Measurements from ENCODE around the gene YJU2. TPM values are rescaled to one million over a fixed set of nuclear protein-coding genes. Genes with fewer than 3 reads are reported as not detected.

YJU2 gene
- total and polyA plus RNA-seq, 4 donors, result 6.5 to 12.7 (median 10.3) TPM

DNA sequence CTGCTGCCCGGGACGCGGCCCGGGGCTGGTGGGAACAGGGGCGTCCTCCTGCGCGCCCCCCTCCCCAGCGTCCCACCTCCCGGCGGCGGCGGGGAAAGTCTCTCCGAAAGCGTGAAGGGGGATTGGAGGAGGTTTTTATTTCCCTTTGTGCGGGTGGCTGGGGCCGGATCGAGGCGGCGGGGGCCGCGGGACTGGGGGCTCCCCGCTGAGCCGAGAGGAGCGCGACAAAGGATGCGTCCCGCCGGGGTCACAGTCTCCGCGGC, 32.3 kb downstream of the YJU2 start:
- DNase-seq (ENCODE audit: low spot score), result no peak
- Histone ChIP-seq H3K9me3 (ENCODE audit: control insufficient read depth in 4 of 4, low read length in 3 of 4) (no peaks in the 10 kb centered on the region), H3K4me1 (ENCODE audit: control insufficient read depth in 4 of 4, insufficient read depth in 4 of 4, low read length in 3 of 4) (peaks cover 7 to 14% (median 8%) of the 10 kb centered on the region in 4 donors), H3K27ac (ENCODE audit: low read depth in 1 of 2, low read length in 2 of 2) (no peak overlapping the region), H3K36me3 (ENCODE audit: control insufficient read depth in 4 of 4, insufficient read depth in 3 of 4, low read depth in 1 of 4, low read length in 3 of 4) (no peaks in the 10 kb centered on the region), H3K27me3 (ENCODE audit: control insufficient read depth in 4 of 4, insufficient read depth in 4 of 4, low read length in 3 of 4) (no peaks in the 10 kb centered on the region), H3K9ac (ENCODE audit: low read depth in 1 of 2, low read length in 2 of 2) (no peak overlapping the region), H3K4me3 (ENCODE audit: low read depth in 1 of 3, low read length in 3 of 3) (peak overlapping the region in 2 of 3 donors; percentile 20 to 54)
- TF ChIP-seq ATF3 (IDR thresholded peaks at IDR 0.05), result no peak
- no peak for TF ChIP-seq TAF1 (conservative IDR thresholded peaks at IDR 0.05)
- TF ChIP-seq YY1 (IDR thresholded peaks at IDR 0.05), result no peak
- TF ChIP-seq EGR1 (IDR thresholded peaks at IDR 0.05; ENCODE audit: low read depth in 2 of 2), result no peak
- TF ChIP-seq SP1 (IDR thresholded peaks at IDR 0.05), result no peak
- no peak for TF ChIP-seq FOXA2 (IDR thresholded peaks at IDR 0.05)
- TF ChIP-seq GABPA (IDR thresholded peaks at IDR 0.05 in 1 of 2, conservative IDR thresholded peaks at IDR 0.05 in 1 of 2), result no peak
- TF ChIP-seq, protein P1, sequence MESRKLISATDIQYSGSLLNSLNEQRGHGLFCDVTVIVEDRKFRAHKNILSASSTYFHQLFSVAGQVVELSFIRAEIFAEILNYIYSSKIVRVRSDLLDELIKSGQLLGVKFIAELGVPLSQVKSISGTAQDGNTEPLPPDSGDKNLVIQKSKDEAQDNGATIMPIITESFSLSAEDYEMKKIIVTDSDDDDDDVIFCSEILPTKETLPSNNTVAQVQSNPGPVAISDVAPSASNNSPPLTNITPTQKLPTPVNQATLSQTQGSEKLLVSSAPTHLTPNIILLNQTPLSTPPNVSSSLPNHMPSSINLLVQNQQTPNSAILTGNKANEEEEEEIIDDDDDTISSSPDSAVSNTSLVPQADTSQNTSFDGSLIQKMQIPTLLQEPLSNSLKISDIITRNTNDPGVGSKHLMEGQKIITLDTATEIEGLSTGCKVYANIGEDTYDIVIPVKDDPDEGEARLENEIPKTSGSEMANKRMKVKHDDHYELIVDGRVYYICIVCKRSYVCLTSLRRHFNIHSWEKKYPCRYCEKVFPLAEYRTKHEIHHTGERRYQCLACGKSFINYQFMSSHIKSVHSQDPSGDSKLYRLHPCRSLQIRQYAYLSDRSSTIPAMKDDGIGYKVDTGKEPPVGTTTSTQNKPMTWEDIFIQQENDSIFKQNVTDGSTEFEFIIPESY (IDR thresholded peaks at IDR 0.05), result no peak
- TF ChIP-seq FOXA1 (IDR thresholded peaks at IDR 0.05), result no peak
- TF ChIP-seq NR2F2 (IDR thresholded peaks at IDR 0.05), result no peak
- TF ChIP-seq RXRA (IDR thresholded peaks at IDR 0.05), result no peak
- TF ChIP-seq, protein P2, sequence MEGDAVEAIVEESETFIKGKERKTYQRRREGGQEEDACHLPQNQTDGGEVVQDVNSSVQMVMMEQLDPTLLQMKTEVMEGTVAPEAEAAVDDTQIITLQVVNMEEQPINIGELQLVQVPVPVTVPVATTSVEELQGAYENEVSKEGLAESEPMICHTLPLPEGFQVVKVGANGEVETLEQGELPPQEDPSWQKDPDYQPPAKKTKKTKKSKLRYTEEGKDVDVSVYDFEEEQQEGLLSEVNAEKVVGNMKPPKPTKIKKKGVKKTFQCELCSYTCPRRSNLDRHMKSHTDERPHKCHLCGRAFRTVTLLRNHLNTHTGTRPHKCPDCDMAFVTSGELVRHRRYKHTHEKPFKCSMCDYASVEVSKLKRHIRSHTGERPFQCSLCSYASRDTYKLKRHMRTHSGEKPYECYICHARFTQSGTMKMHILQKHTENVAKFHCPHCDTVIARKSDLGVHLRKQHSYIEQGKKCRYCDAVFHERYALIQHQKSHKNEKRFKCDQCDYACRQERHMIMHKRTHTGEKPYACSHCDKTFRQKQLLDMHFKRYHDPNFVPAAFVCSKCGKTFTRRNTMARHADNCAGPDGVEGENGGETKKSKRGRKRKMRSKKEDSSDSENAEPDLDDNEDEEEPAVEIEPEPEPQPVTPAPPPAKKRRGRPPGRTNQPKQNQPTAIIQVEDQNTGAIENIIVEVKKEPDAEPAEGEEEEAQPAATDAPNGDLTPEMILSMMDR (IDR thresholded peaks at IDR 0.05; ENCODE audit: low read depth, low read length, missing input control), result no peak
- no peak for TF ChIP-seq JUND (IDR thresholded peaks at IDR 0.05)
- TF ChIP-seq HNF4A (conservative IDR thresholded peaks at IDR 0.05), result no peak
- TF ChIP-seq REST (IDR thresholded peaks at IDR 0.05), result no peak
- TF ChIP-seq HNF4G (IDR thresholded peaks at IDR 0.05), result no peak
- no peak for TF ChIP-seq RAD21 (IDR thresholded peaks at IDR 0.05)
- TF ChIP-seq MAX (IDR thresholded peaks at IDR 0.05), result no peak
- WGBS, result under 1% methylated on average over 30 of the region's 30 CpGs

Data from liver (tissue), 9 donors.